GM10847 (cell line): Measurements from ENCODE around the gene NTM.

Source experiments
- POLR2A ChIP-seq: IDR thresholded peaks from 2 replicates; pipeline ENCODE4 v1.6.1; 2011; ENCODE audit not compliant: insufficient read length; ENCODE audit errors: extremely low read depth

NTM gene

GRCh38 chr11:131397675-131398074, 27.3 kb downstream of the NTM start:
- no peak for TF ChIP-seq POLR2A

- TF ChIP-seq POLR2A: no peak
These were observed 31.6 kb downstream of the NTM start for GRCh38 chr11:131402040-131402439.

- TF ChIP-seq POLR2A: no peak
These were observed 33.6 kb downstream of the NTM start for GRCh38 chr11:131404010-131404409.

GRCh38 chr11:131408025-131408640, 37.7 kb downstream of the NTM start:
- TF ChIP-seq POLR2A: no peak

GRCh38 chr11:131409345-131409744, 38.9 kb downstream of the NTM start:
- TF ChIP-seq POLR2A: no peak

GRCh38 chr11:131411636-131412035, 41.2 kb downstream of the NTM start:
- no peak for TF ChIP-seq POLR2A

GRCh38 chr11:131412061-131412460, 41.6 kb downstream of the NTM start:
- TF ChIP-seq POLR2A: no peak

- TF ChIP-seq POLR2A: no peak
These were observed 42.8 kb downstream of the NTM start for GRCh38 chr11:131413217-131413616.

GRCh38 chr11:131418189-131418588, 47.8 kb downstream of the NTM start:
- TF ChIP-seq POLR2A: no peak

- no peak for TF ChIP-seq POLR2A
These were observed 50.8 kb downstream of the NTM start for GRCh38 chr11:131421066-131421855.

GRCh38 chr11:131422029-131422428, 51.6 kb downstream of the NTM start:
- TF ChIP-seq POLR2A: no peak

- TF ChIP-seq POLR2A: no peak
These were observed 52.1 kb downstream of the NTM start for GRCh38 chr11:131422496-131422895.

GRCh38 chr11:131423688-131424087, 53.3 kb downstream of the NTM start:
- no peak for TF ChIP-seq POLR2A

GRCh38 chr11:131425285-131425684, 54.9 kb downstream of the NTM start:
- no peak for TF ChIP-seq POLR2A

- TF ChIP-seq POLR2A: no peak
These were observed 58.4 kb downstream of the NTM start for GRCh38 chr11:131428853-131429252.

GRCh38 chr11:131430473-131431208, 60.2 kb downstream of the NTM start:
- no peak for TF ChIP-seq POLR2A
